HEK293 (cell line): ENCODE data around the gene ZNF771.
A peak's percentile ranks its signal among the peaks of the same experiment; 100 is the strongest.

Experiments
- CTCF ChIA-PET: fragments of 350-600 bp; formaldehyde crosslinking; extraction: SDS; loops from one replicate; lab custom pipeline; 2021; ENCODE audit warnings: antibody characterized with exemption; lab: Yijun Ruan, JAX
- POLR2A ChIA-PET: fragments of 300-600 bp; formaldehyde crosslinking; extraction: SDS; loops from one replicate; lab custom pipeline; 2020; ENCODE audit warnings: antibody characterized with exemption, inconsistent platforms; lab: Yijun Ruan, JAX
- H3K27ac ChIP-seq: fragments of 200-500 bp; sonication (Bioruptor generic); 2 replicates; pipeline ENCODE4 v1.5.1; 2014; ENCODE audit warnings: low read depth, low read length, control low read depth, inconsistent platforms; ENCODE audit errors: extremely low read depth
- H3K36me3 ChIP-seq, 2 experiments: fragments of 200-500 bp in 1 of 2; sonication (Bioruptor generic) in 1 of 2; 1 replicate in 1 of 2; 2 replicates in 1 of 2; pipeline ENCODE4 v1.5.1; 2014 to 2017; ENCODE audit warnings: inconsistent platforms in 2 of 2, low read length in 2 of 2; ENCODE audit not compliant: control insufficient read depth in 2 of 2, insufficient read depth in 1 of 2
- H3K4me1 ChIP-seq: fragments of 200-500 bp; sonication (Bioruptor generic); 2 replicates; pipeline ENCODE4 v1.5.1; 2014; ENCODE audit warnings: mild to moderate bottlenecking, low read length, inconsistent platforms; ENCODE audit not compliant: control insufficient read depth, insufficient read depth
- H3K4me3 ChIP-seq: 2 replicates; pipeline ENCODE4 v1.5.1; 2011; ENCODE audit warnings: low read depth, mild to moderate bottlenecking, control low read depth, low read length, moderate library complexity
- H3K9me3 ChIP-seq: fragments of 200-500 bp; sonication (Bioruptor generic); 2 replicates; pipeline ENCODE4 v1.5.1; 2014; ENCODE audit warnings: low read depth, low read length, inconsistent platforms; ENCODE audit not compliant: control insufficient read depth, insufficient read depth
- CTCF ChIP-seq: fragments of 450-650 bp; formaldehyde crosslinking; IDR thresholded peaks from 2 replicates; pipeline ENCODE4 v1.5.1; 2016; ENCODE audit warnings: missing biosample characterization, missing genetic modification characterization
- GLI2 ChIP-seq: fragments of 450-650 bp; formaldehyde crosslinking; IDR thresholded peaks from 2 replicates; pipeline ENCODE4; 2017; ENCODE audit warnings: missing biosample characterization, missing genetic modification characterization, low read depth, borderline replicate concordance
- KLF17 ChIP-seq: fragments of 450-650 bp; formaldehyde crosslinking; IDR thresholded peaks from 2 replicates; pipeline ENCODE4 v1.5.1; 2016; ENCODE audit warnings: missing biosample characterization, missing genetic modification characterization
- KLF9 ChIP-seq: fragments of 450-650 bp; formaldehyde crosslinking; IDR thresholded peaks from 2 replicates; pipeline ENCODE4 v1.5.1; 2016; ENCODE audit warnings: missing biosample characterization, missing genetic modification characterization, low read depth
- SCRT2 ChIP-seq: fragments of 450-650 bp; formaldehyde crosslinking; IDR thresholded peaks from 2 replicates; pipeline ENCODE4 v1.5.1; 2016; ENCODE audit warnings: missing biosample characterization, missing genetic modification characterization
- ZBTB11 ChIP-seq: fragments of 450-650 bp; formaldehyde crosslinking; conservative IDR thresholded peaks from 2 replicates; pipeline ENCODE4 v1.5.1; 2016; ENCODE audit warnings: low read depth, missing biosample characterization, missing genetic modification characterization
- ZBTB8A ChIP-seq: fragments of 450-650 bp; formaldehyde crosslinking; IDR thresholded peaks from 2 replicates; pipeline ENCODE4 v1.5.1; 2016; ENCODE audit warnings: missing biosample characterization, missing genetic modification characterization
- ZIC2 ChIP-seq: fragments of 450-650 bp; formaldehyde crosslinking; IDR thresholded peaks from 2 replicates; pipeline ENCODE4 v1.5.1; 2016; ENCODE audit warnings: missing biosample characterization, missing genetic modification characterization
- ZNF121 ChIP-seq: fragments of 450-650 bp; formaldehyde crosslinking; IDR thresholded peaks from 2 replicates; pipeline ENCODE4 v1.5.1; 2016; ENCODE audit warnings: missing biosample characterization, missing genetic modification characterization
- ZNF169 ChIP-seq: fragments of 450-650 bp; formaldehyde crosslinking; IDR thresholded peaks from 2 replicates; pipeline ENCODE4 v1.5.1; 2016; ENCODE audit warnings: missing biosample characterization, missing genetic modification characterization
- ZNF223 ChIP-seq: fragments of 450-650 bp; formaldehyde crosslinking; IDR thresholded peaks from 2 replicates; pipeline ENCODE4 v1.5.1; 2016; ENCODE audit warnings: missing biosample characterization, missing genetic modification characterization
- ZNF324 ChIP-seq: fragments of 450-650 bp; formaldehyde crosslinking; IDR thresholded peaks from 2 replicates; pipeline ENCODE4 v1.5.1; 2016; ENCODE audit warnings: missing biosample characterization, missing genetic modification characterization
- ZNF404 ChIP-seq: fragments of 450-650 bp; formaldehyde crosslinking; IDR thresholded peaks from 2 replicates; pipeline ENCODE4 v1.5.1; 2017; ENCODE audit warnings: missing biosample characterization, missing genetic modification characterization
- ZNF473 ChIP-seq: fragments of 450-650 bp; formaldehyde crosslinking; IDR thresholded peaks from 2 replicates; pipeline ENCODE4 v1.5.1; 2017; ENCODE audit warnings: missing biosample characterization, missing genetic modification characterization
- ZNF600 ChIP-seq: fragments of 450-650 bp; formaldehyde crosslinking; IDR thresholded peaks from 2 replicates; pipeline ENCODE4 v1.5.1; 2016; ENCODE audit warnings: missing biosample characterization, missing genetic modification characterization
- ZNF629 ChIP-seq: fragments of 450-650 bp; formaldehyde crosslinking; IDR thresholded peaks from 2 replicates; pipeline ENCODE4 v1.5.1; 2017; ENCODE audit warnings: missing biosample characterization, missing genetic modification characterization
- ZNF645 ChIP-seq: fragments of 450-650 bp; formaldehyde crosslinking; IDR thresholded peaks from 2 replicates; pipeline ENCODE4; 2016; ENCODE audit warnings: missing biosample characterization, missing genetic modification characterization
- ZNF654 ChIP-seq: fragments of 450-650 bp; formaldehyde crosslinking; IDR thresholded peaks from 2 replicates; pipeline ENCODE4 v1.5.1; 2016; ENCODE audit warnings: low read depth, missing biosample characterization, missing genetic modification characterization
- ZNF664 ChIP-seq: fragments of 450-650 bp; formaldehyde crosslinking; IDR thresholded peaks from 2 replicates; pipeline ENCODE4 v1.5.1; 2016; ENCODE audit warnings: missing biosample characterization, missing genetic modification characterization
- ZNF768 ChIP-seq: fragments of 450-650 bp; formaldehyde crosslinking; IDR thresholded peaks from 2 replicates; pipeline ENCODE4 v1.5.1; 2018; ENCODE audit warnings: missing biosample characterization, mild to moderate bottlenecking, missing genetic modification characterization

The ZNF771 gene

GRCh38 chr16:30371248-30371816, 36.1 kb upstream of the ZNF771 start (continued):
- TF ChIP-seq ZBTB11 (tag by site-specific recombination): peak; percentile 56
- no peak for TF ChIP-seq ZNF473 (tag by site-specific recombination)
- peak; percentile 30; the same call in 1 of the 2 replicates for TF ChIP-seq ZBTB8A (tag by site-specific recombination)
- no peak for TF ChIP-seq ZNF404
- 0 out of 2 replicates have a peak, but pooled peaks have one; percentile 35 for TF ChIP-seq ZNF324 (tag by site-specific recombination)
- TF ChIP-seq ZIC2 (tag by site-specific recombination): no peak
- TF ChIP-seq CTCF: peak; percentile 86
- TF ChIP-seq ZNF169 (tag by site-specific recombination): no peak
- peak; percentile 64; the same call in 1 of the 2 replicates for TF ChIP-seq KLF9 (tag by site-specific recombination)
- no peak; the same call in 1 of the 2 replicates for TF ChIP-seq ZNF654 (tag by site-specific recombination)
- TF ChIP-seq ZNF121 (tag by site-specific recombination): no peak
- TF ChIP-seq GLI2 (tag by site-specific recombination): no peak
- no peak for TF ChIP-seq ZNF768
- no peak for TF ChIP-seq ZNF664 (tag by site-specific recombination)
- no peak for TF ChIP-seq ZNF645 (tag by site-specific recombination)
- TF ChIP-seq ZNF629 (tag by site-specific recombination): 0 out of 2 replicates have a peak, but pooled peaks have one; percentile 29

- Histone ChIP-seq H3K36me3 (peaks cover 0 to 7% of the 10 kb centered on the region in 2 experiments; a peak in 1 of 3 replicates), H3K4me1 (peaks cover 7% of the 10 kb centered on the region), H3K9me3 (no peaks in the 10 kb centered on the region), H3K4me3 (no peak overlapping the region), H3K27ac (peak overlapping the region; percentile 13; the same call in 1 of the 2 replicates)
- TF ChIP-seq ZNF600 (tag by site-specific recombination): peak; percentile 47; the same call in 1 of the 2 replicates
- TF ChIP-seq KLF9 (tag by site-specific recombination): 0 out of 2 replicates have a peak, but pooled peaks have one; percentile 12
- TF ChIP-seq ZNF223 (tag by site-specific recombination): no peak
- TF ChIP-seq SCRT2: peak; percentile 91
- no peak for TF ChIP-seq KLF17 (tag by site-specific recombination)
- ChIA-PET POLR2A (interaction anchor here (1.1 to 4.2 kb wide), 6 partner anchors 8 to 37 kb away, joined by 3 to 60 read pairs (median 10); partner anchors contain the start of genes CD2BP2 and SEPTIN1), CTCF (interaction anchor here (0.6 to 2.1 kb wide), 6 partner anchors 12 to 678 kb away, joined by 3 to 18 read pairs (median 6); partner anchors contain the start of genes ALDOA, DCTPP1 and ZNF48)
Measured at GRCh38 chr16:30372038-30372712, 35.2 kb upstream of the ZNF771 start.
